Esophagus squamous epithelium (tissue), 4 donors: ENCODE results near the gene NRXN3.

Experiments
- POLR2A ChIP-seq, 4 donors: fragments of 450-650 bp; IDR thresholded peaks; one replicate each; pipeline ENCODE4 v1.6.1; 2017; ENCODE audit warnings: antibody characterized with exemption in 4 of 4, mild to moderate bottlenecking in 4 of 4, moderate library complexity in 3 of 4
- TF ChIP-seq, protein P1 (sequence below), 6 experiments: fragments of 450-650 bp in 4 of 6; fragments of 200-600 bp in 2 of 6; sonication (generic) in 2 of 6; IDR thresholded peaks; one replicate each; pipeline ENCODE4 v1.5.1; 2016 to 2019; ENCODE audit warnings: antibody characterized with exemption in 6 of 6, mild to moderate bottlenecking in 4 of 6, moderate library complexity in 4 of 6

DNA sequence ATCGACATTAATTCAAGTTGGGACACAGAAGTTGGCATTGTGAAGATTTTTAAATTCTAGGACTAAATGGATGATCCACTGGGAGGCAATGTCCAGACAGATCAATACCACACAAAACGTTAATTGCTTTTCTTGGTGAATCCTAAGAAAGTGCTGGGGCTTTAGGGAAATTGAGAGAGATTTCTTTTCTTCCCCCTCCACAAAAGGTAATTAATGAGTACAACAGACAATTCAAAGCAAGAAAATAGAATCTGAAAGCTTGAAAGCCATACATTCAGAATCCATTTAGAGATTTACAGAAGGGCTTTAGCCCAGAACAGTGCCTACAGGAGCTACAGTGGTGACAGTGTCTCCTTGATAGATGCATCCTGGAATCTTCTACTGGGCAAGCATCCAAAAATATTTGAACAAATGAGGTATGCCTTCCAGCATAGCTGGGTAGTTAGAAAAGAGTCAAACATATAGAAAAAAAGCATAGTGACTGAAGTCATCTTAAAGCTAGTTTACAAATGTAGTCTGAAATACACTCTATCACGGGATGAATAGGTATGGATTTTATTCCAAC is 1323.0 kb downstream of the NRXN3 start:
- no peak for TF ChIP-seq POLR2A (IDR thresholded peaks at IDR 0.05)
- TF ChIP-seq, protein P1, sequence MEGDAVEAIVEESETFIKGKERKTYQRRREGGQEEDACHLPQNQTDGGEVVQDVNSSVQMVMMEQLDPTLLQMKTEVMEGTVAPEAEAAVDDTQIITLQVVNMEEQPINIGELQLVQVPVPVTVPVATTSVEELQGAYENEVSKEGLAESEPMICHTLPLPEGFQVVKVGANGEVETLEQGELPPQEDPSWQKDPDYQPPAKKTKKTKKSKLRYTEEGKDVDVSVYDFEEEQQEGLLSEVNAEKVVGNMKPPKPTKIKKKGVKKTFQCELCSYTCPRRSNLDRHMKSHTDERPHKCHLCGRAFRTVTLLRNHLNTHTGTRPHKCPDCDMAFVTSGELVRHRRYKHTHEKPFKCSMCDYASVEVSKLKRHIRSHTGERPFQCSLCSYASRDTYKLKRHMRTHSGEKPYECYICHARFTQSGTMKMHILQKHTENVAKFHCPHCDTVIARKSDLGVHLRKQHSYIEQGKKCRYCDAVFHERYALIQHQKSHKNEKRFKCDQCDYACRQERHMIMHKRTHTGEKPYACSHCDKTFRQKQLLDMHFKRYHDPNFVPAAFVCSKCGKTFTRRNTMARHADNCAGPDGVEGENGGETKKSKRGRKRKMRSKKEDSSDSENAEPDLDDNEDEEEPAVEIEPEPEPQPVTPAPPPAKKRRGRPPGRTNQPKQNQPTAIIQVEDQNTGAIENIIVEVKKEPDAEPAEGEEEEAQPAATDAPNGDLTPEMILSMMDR (IDR thresholded peaks at IDR 0.05) = no peak
